PC-3 (cell line): Measurements from ENCODE around the gene GDF11. TPM values are rescaled to one million over a fixed set of nuclear protein-coding genes. Genes with fewer than 3 reads are reported as not detected.

Experiments
- ATAC-seq: fragments of 200-7000 bp; cut with Tn5 transposase; 2 replicates; pipeline ENCODE4 v1.9.1; 2020; ENCODE audit warnings: mild to moderate bottlenecking, moderate library complexity
- BruUV-seq: library from RNA; stranded (reverse); fragments of 400-500 nt; replicated peaks from 2 replicates; lab custom pipeline; 2021; lab: Mats Ljungman, UMichigan
- CTCF ChIA-PET: fragments of 300-600 bp; sonication (Branson Sonifier 250); formaldehyde crosslinking; loops from one replicate; lab custom pipeline; 2022; ENCODE audit warnings: antibody characterized with exemption; lab: Charles Lee
- POLR2A ChIA-PET: fragments of 300-600 bp; sonication (Branson Sonifier 250); formaldehyde crosslinking; loops from one replicate; lab custom pipeline; 2022; ENCODE audit warnings: antibody characterized with exemption; ENCODE audit not compliant: unreplicated experiment; lab: Charles Lee
- DNase-seq: peaks from one replicate; pipeline ENCODE4 v3.0.0-alpha.2; 2015
- H2AFZ ChIP-seq: fragments of 300-600 bp; sonication (generic); 2 replicates; pipeline ENCODE4 v1.6.0; 2016; ENCODE audit warnings: antibody characterized with exemption, low read length
- H3F3A ChIP-seq: fragments of 300-600 bp; sonication (generic); one replicate; pipeline ENCODE4 v1.6.0; 2017; ENCODE audit warnings: antibody characterized with exemption, low read length, control low read depth, mild to moderate bottlenecking; ENCODE audit not compliant: unreplicated experiment
- H3K27ac ChIP-seq: fragments of 300-600 bp; sonication (generic); 2 replicates; pipeline ENCODE4 v1.5.1; 2016; ENCODE audit warnings: mild to moderate bottlenecking, low read length
- H3K27me3 ChIP-seq: fragments of 300-600 bp; sonication (generic); 2 replicates; pipeline ENCODE4 v1.6.1; 2016; ENCODE audit warnings: low read length, mixed read lengths
- H3K36me3 ChIP-seq: fragments of 300-600 bp; sonication (generic); 2 replicates; pipeline ENCODE4 v1.6.1; 2016; ENCODE audit warnings: low read depth, mixed run types, low read length, mixed read lengths
- H3K4me1 ChIP-seq: fragments of 300-600 bp; sonication (generic); 2 replicates; pipeline ENCODE4 v1.5.1; 2016; ENCODE audit warnings: low read length; ENCODE audit not compliant: insufficient read depth
- H3K4me2 ChIP-seq: fragments of 300-600 bp; sonication (generic); 2 replicates; pipeline ENCODE4 v1.6.0; 2016; ENCODE audit warnings: low read length
- H3K4me3 ChIP-seq: fragments of 300-600 bp; sonication (generic); 2 replicates; pipeline ENCODE4 v1.5.1; 2016; ENCODE audit warnings: mild to moderate bottlenecking, low read length, mixed read lengths
- H3K79me2 ChIP-seq: fragments of 300-600 bp; sonication (generic); 2 replicates; pipeline ENCODE4 v1.6.1; 2017; ENCODE audit warnings: low read length, mixed read lengths
- H3K9ac ChIP-seq: fragments of 300-600 bp; sonication (generic); 2 replicates; pipeline ENCODE4 v1.6.0; 2016; ENCODE audit warnings: mild to moderate bottlenecking, low read length
- H3K9me2 ChIP-seq: fragments of 300-600 bp; sonication (generic); replicated peaks from 2 replicates; pipeline ENCODE4 v1.6.1; 2016; ENCODE audit warnings: mixed run types, low read length, mixed read lengths
- H3K9me3 ChIP-seq: fragments of 300-600 bp; sonication (generic); 2 replicates; pipeline ENCODE4 v1.6.1; 2016; ENCODE audit warnings: low read length, mixed read lengths
- H4K20me1 ChIP-seq: fragments of 300-600 bp; sonication (generic); 2 replicates; pipeline ENCODE4 v1.6.1; 2016; ENCODE audit warnings: low read length, mixed read lengths
- CTCF ChIP-seq: fragments of 300-600 bp; sonication (generic); conservative IDR thresholded peaks from 2 replicates; pipeline ENCODE4 v1.5.1; 2017; ENCODE audit warnings: antibody characterized with exemption, low read depth, mild to moderate bottlenecking, low read length
- EZH2 ChIP-seq: fragments of 300-600 bp; sonication (generic); IDR thresholded peaks from one replicate; pipeline ENCODE4 v1.6.1; 2017; ENCODE audit warnings: antibody characterized with exemption, mild to moderate bottlenecking, low read length; ENCODE audit not compliant: unreplicated experiment
- EZH2phosphoT487 ChIP-seq: fragments of 300-600 bp; sonication (generic); IDR thresholded peaks from 2 replicates; pipeline ENCODE4 v1.6.1; 2018; ENCODE audit warnings: mild to moderate bottlenecking, antibody characterized with exemption, low read length, borderline replicate concordance
- intact Hi-C: fragments of 100-400 bp; cut with micrococcal nuclease; formaldehyde crosslinking; loops from 2 replicates; pipeline ENCODE4 v1.9.0; 2023
- total RNA-seq: library from RNA; depleted of rRNA; stranded (reverse); fragments of >200 nt; gene quantifications from 2 replicates; pipeline ENCODE4 v1.2.3, GENCODE V29; 2014

The GDF11 gene
- total RNA-seq, 1 experiment from 2014 or later: 7.1 TPM

GRCh38 chr12:55737581-55738122 is 5.3 kb upstream of the GDF11 start:
- ATAC-seq: peak; percentile 18; the same call in 1 of the 2 replicates
- Histone ChIP-seq H3K27me3 (no peaks in the 10 kb centered on the region), H3K36me3 (no peaks in the 10 kb centered on the region; the same call in 1 of the 2 replicates), H2AFZ (peak overlapping the region; percentile 95), H3K9ac (no peak overlapping the region), H3F3A (no peaks in the 10 kb centered on the region), H3K9me2 (no peaks in the 10 kb centered on the region), H3K79me2 (no peaks in the 10 kb centered on the region), H3K27ac (no peak overlapping the region), H4K20me1 (no peaks in the 10 kb centered on the region), H3K4me3 (peak overlapping the region; percentile 82; the same call in 1 of the 2 replicates), H3K4me1 (peaks cover 13% of the 10 kb centered on the region), H3K9me3 (no peaks in the 10 kb centered on the region), H3K4me2 (peak overlapping the region; percentile 96)
- BruUV-seq: no TSS peak
- intact Hi-C loops: loop anchor here (1.0 to 2.0 kb wide), 4 partner anchors 8 to 193 kb away; partner anchors contain the start of genes CD63 and DGKA
- no peak for TF ChIP-seq EZH2
- no peak for TF ChIP-seq EZH2phosphoT487
- TF ChIP-seq CTCF: no peak
- CTCF ChIA-PET: interaction anchor here (0.6 to 2.7 kb wide), 11 partner anchors 8 to 549 kb away, joined by 3 to 25 read pairs (median 4); partner anchors contain the start of genes CD63 and RDH5
- no peak for DNase-seq
- POLR2A ChIA-PET: interaction anchor here (0.5 to 1.6 kb wide), 2 partner anchors 8 to 63 kb away, joined by 3 to 6 read pairs; partner anchors contain the start of gene CD63

- BruUV-seq: no TSS peak
- ATAC-seq (peak; percentile 53), DNase-seq (peak; percentile 98)
- no peaks in the 10 kb centered on the region for H4K20me1 ChIP-seq
- TF ChIP-seq EZH2phosphoT487 (no peak), EZH2 (no peak), CTCF (peak; percentile 90)
- H3K4me3 ChIP-seq: peak overlapping the region; percentile 82
- H3K79me2 ChIP-seq: no peaks in the 10 kb centered on the region
- intact Hi-C loops: loop anchor here (1.0 to 2.0 kb wide), 4 partner anchors 59 to 291 kb away; partner anchors contain the start of gene DGKA
- H3K27ac ChIP-seq: no peak overlapping the region
- peak overlapping the region; percentile 95 for H2AFZ ChIP-seq
- CTCF ChIA-PET: interaction anchor here (0.5 to 2.7 kb wide), 20 partner anchors 9 to 291 kb away, joined by 3 to 25 read pairs (median 4); partner anchors contain the start of genes CD63, ORMDL2, RAB5B and RDH5
- peaks cover 14% of the 10 kb centered on the region for H3K4me1 ChIP-seq
- H3K9me2 ChIP-seq: no peaks in the 10 kb centered on the region
- no peaks in the 10 kb centered on the region for H3F3A ChIP-seq
- H3K27me3 ChIP-seq: no peaks in the 10 kb centered on the region
- H3K36me3 ChIP-seq: no peaks in the 10 kb centered on the region; the same call in 1 of the 2 replicates
- peak overlapping the region; percentile 34; the same call in 1 of the 2 replicates for H3K9ac ChIP-seq
- H3K9me3 ChIP-seq: no peaks in the 10 kb centered on the region
- H3K4me2 ChIP-seq: peak overlapping the region; percentile 96
- POLR2A ChIA-PET: interaction anchor here (0.6 to 1.6 kb wide), 2 partner anchors 9 to 234 kb away, joined by 3 to 6 read pairs; partner anchors contain the start of gene CD63
Measured at GRCh38 chr12:55738123-55739024, 4.5 kb upstream of the GDF11 start.
